Stimulated activated CD8-positive, alpha-beta memory T cell treated with anti-CD3 and anti-CD28 coated beads, Interleukin-2, amount 100 ng/mL, for 48 hours (primary cell): ENCODE measurements around the gene SLC13A1.
"Not testable (repeated sequence)": the region's sequence is repeated elsewhere in the genome, so short reads cannot be mapped to it uniquely, and the experiment has no call there.

Experiments used
- DNase-seq, 2 donors: peaks; one replicate each; pipeline ENCODE4 v3.0.0-alpha.2; 2020; ENCODE audit warnings: low read depth in 2 of 2

SLC13A1 gene

GRCh38 chr7:123199883-123200282 lies at the start of gene SLC13A1:
SLC13A1 (minus strand) TSS chr7:123199969; CDS start chr7:123199946, 23 bp downstream.
- DNase-seq = no peak

GRCh38 chr7:123244768-123245167 lies 45.0 kb upstream of the SLC13A1 start:
- DNase-seq = no peak

- no peak for DNase-seq
These were observed 42.8 kb upstream of the SLC13A1 start for GRCh38 chr7:123242467-123243092.

GRCh38 chr7:123241809-123242208 lies 42.0 kb upstream of the SLC13A1 start:
- no peak for DNase-seq

GRCh38 chr7:123231021-123232000 lies 31.5 kb upstream of the SLC13A1 start:
- no peak for DNase-seq

- DNase-seq = no peak
These were observed 30.8 kb upstream of the SLC13A1 start for GRCh38 chr7:123230603-123231002.

GRCh38 chr7:123230147-123230546 lies 30.4 kb upstream of the SLC13A1 start:
- no peak for DNase-seq

GRCh38 chr7:123229426-123229825 lies 29.7 kb upstream of the SLC13A1 start:
- DNase-seq = no peak

- not testable (repeated sequence) for DNase-seq
These were observed 27.9 kb upstream of the SLC13A1 start for GRCh38 chr7:123227666-123228065.

GRCh38 chr7:123220396-123220795 lies 20.6 kb upstream of the SLC13A1 start:
- DNase-seq = no peak

GRCh38 chr7:123218866-123219265 lies 19.1 kb upstream of the SLC13A1 start:
- DNase-seq = no peak

- no peak for DNase-seq
These were observed 17.1 kb upstream of the SLC13A1 start for GRCh38 chr7:123216825-123217224.

GRCh38 chr7:123215350-123215749 lies 15.6 kb upstream of the SLC13A1 start:
- DNase-seq = no peak

GRCh38 chr7:123211545-123211944 lies 11.8 kb upstream of the SLC13A1 start:
- no peak for DNase-seq

GRCh38 chr7:123210986-123211385 lies 11.2 kb upstream of the SLC13A1 start:
- no peak for DNase-seq

- no peak for DNase-seq
These were observed 10.0 kb upstream of the SLC13A1 start for GRCh38 chr7:123209786-123210185.

GRCh38 chr7:123208793-123209192 lies 9.0 kb upstream of the SLC13A1 start:
- DNase-seq = no peak

- no peak for DNase-seq
These were observed 4.6 kb upstream of the SLC13A1 start for GRCh38 chr7:123204206-123204835.

- no peak for DNase-seq
These were observed 2.1 kb upstream of the SLC13A1 start for GRCh38 chr7:123201901-123202300.

GRCh38 chr7:123198668-123199652 lies 809 bp downstream of the SLC13A1 start:
- no peak for DNase-seq

- no peak for DNase-seq
These were observed 1.7 kb downstream of the SLC13A1 start for GRCh38 chr7:123198111-123198510.
